B cell (primary cell): Measurements from ENCODE around the gene FHIT.

Source experiments
- CTCF ChIP-seq: fragments of 200-600 bp; IDR thresholded peaks from one replicate; pipeline ENCODE4 v1.8.0; 2022; ENCODE audit warnings: antibody characterized with exemption, mild to moderate bottlenecking
- EZH2 ChIP-seq: IDR thresholded peaks from 2 replicates; pipeline ENCODE4 v1.6.1; 2012; ENCODE audit warnings: borderline replicate concordance, low read depth, mild to moderate bottlenecking, moderate library complexity, low read length; ENCODE audit not compliant: insufficient read depth, poor library complexity, severe bottlenecking

DNA sequence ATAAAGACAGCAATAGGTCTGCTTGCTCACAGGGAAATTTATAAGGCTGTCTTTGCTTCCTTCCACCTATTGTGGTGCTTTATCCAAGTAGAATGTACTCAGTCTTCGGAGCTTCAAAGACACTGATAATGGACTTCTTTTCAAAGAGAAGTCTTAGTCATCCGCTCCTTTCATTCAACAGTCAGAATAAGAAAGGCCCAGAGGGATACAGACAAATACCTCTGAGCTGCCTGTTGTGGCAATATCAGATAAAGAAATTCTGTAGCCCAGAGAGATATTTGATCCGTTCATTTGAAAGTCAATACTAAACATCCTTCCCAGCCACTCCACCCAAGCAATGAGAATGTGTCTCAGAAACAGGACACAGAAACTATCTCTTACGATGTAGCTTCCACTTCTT, 110.0 kb downstream of the FHIT start:
- TF ChIP-seq CTCF (no peak), EZH2 (no peak)
